ENCODE data around the gene RAB35.

Gene RAB35

GRCh38 chr12:120102189-120103043, 14.1 kb downstream of the RAB35 start:
- DNase-seq, result no peak

GRCh38 chr12:120101617-120102016, 14.9 kb downstream of the RAB35 start:
- no peak for DNase-seq

GRCh38 chr12:120101182-120101581, 15.4 kb downstream of the RAB35 start:
- no peak for DNase-seq

- no peak for DNase-seq
Observed at GRCh38 chr12:120100630-120101029, 15.9 kb downstream of the RAB35 start.

- DNase-seq, result no peak
Observed at GRCh38 chr12:120099738-120100137, 16.8 kb downstream of the RAB35 start.

- DNase-seq, result no peak
Observed at GRCh38 chr12:120098756-120099470, 17.6 kb downstream of the RAB35 start.

GRCh38 chr12:120096671-120097202, 19.8 kb downstream of the RAB35 start:
- no peak for DNase-seq

- no peak for DNase-seq
Observed at GRCh38 chr12:120095736-120096135, 20.8 kb downstream of the RAB35 start.

GRCh38 chr12:120095331-120095730, 21.2 kb downstream of the RAB35 start:
- no peak for DNase-seq

GRCh38 chr12:120094485-120094884, 22.1 kb downstream of the RAB35 start:
- no peak for DNase-seq

GRCh38 chr12:120093592-120094355, 22.8 kb downstream of the RAB35 start:
- no peak for DNase-seq

- DNase-seq, result no peak
Observed at GRCh38 chr12:120093336-120093591, 23.3 kb downstream of the RAB35 start.

GRCh38 chr12:120092551-120093335, 23.8 kb downstream of the RAB35 start:
- DNase-seq, result no peak

GRCh38 chr12:120091371-120092090, 25.0 kb downstream of the RAB35 start:
- no peak for DNase-seq

GRCh38 chr12:120090626-120091295, 25.8 kb downstream of the RAB35 start:
- no peak for DNase-seq

GRCh38 chr12:120090206-120090605, 26.3 kb downstream of the RAB35 start:
- DNase-seq, result no peak

- no peak for DNase-seq
Observed at GRCh38 chr12:120089796-120090195, 26.8 kb downstream of the RAB35 start.

GRCh38 chr12:120089105-120089504, 27.4 kb downstream of the RAB35 start:
- no peak for DNase-seq

- DNase-seq, result peak; percentile 99
Observed at GRCh38 chr12:120086801-120087621, 29.5 kb downstream of the RAB35 start.

- DNase-seq, result no peak
Observed at GRCh38 chr12:120085920-120086645, 30.5 kb downstream of the RAB35 start.

All from activated CD4-positive, alpha-beta T cell treated with anti-CD3 and anti-CD28 coated beads, Interleukin-2, amount 50 U/mL, for 48 hours (primary cell).